K562 (cell line): ENCODE data around the gene LZTR1. TPM values are rescaled to one million over a fixed set of nuclear protein-coding genes. Genes with fewer than 3 reads are reported as not detected.

Source experiments
- CEBPG ChIP-seq, 3 experiments: fragments of 200-800 bp in 1 of 3; sonication (Bioruptor generic) in 1 of 3; sonication (generic) in 1 of 3; formaldehyde crosslinking in 1 of 3; IDR thresholded peaks in 2 of 3; conservative IDR thresholded peaks in 1 of 3; 2 replicates each; pipeline versions ENCODE4 v1.6.1 to v1.8.0; 2016 to 2022; ENCODE audit warnings: missing compliant biosample characterization in 2 of 3, missing genetic modification characterization in 2 of 3, mild to moderate bottlenecking in 1 of 3, missing genetic modification reagents in 1 of 3
- FOXK1 ChIP-seq: sonication (generic); formaldehyde crosslinking; IDR thresholded peaks from 2 replicates; pipeline ENCODE4 v1.8.0; 2022; ENCODE audit warnings: missing genetic modification reagents, mild to moderate bottlenecking, borderline replicate concordance
- JUN ChIP-seq, 2 experiments: sonication (generic) in 1 of 2; formaldehyde crosslinking in 1 of 2; IDR thresholded peaks; 2 replicates each; pipeline versions ENCODE4 v1.6.1 to v1.8.0; 2012 to 2022; ENCODE audit warnings: borderline replicate concordance in 2 of 2, mild to moderate bottlenecking in 2 of 2, improper control_type of control experiment in 1 of 2, low read depth in 1 of 2, low read length in 1 of 2, missing genetic modification reagents in 1 of 2
- JUND ChIP-seq, 2 experiments: IDR thresholded peaks; 2 replicates in 1 of 2; 3 replicates in 1 of 2; pipeline ENCODE4 v1.6.1; 2011; ENCODE audit warnings: borderline replicate concordance in 2 of 2, low read depth in 2 of 2, low read length in 2 of 2, improper control_type of control experiment in 1 of 2, missing biosample characterization in 1 of 2, missing genetic modification characterization in 1 of 2, missing genetic modification reagents in 1 of 2
- RBM17 ChIP-seq: fragments of 200-400 bp; formaldehyde crosslinking; IDR thresholded peaks from 2 replicates; pipeline ENCODE4 v1.6.1; 2017; ENCODE audit warnings: low read depth, mild to moderate bottlenecking, low read length, borderline replicate concordance
- TEAD4 ChIP-seq, 2 experiments: sonication (generic) in 1 of 2; formaldehyde crosslinking in 1 of 2; IDR thresholded peaks; 2 replicates each; pipeline versions ENCODE4 v1.6.1 to v1.8.0; 2012 to 2022; ENCODE audit warnings: borderline replicate concordance in 1 of 2, inconsistent platforms in 1 of 2, low read length in 1 of 2, mild to moderate bottlenecking in 1 of 2, missing genetic modification reagents in 1 of 2
- ZNF175 ChIP-seq: fragments of 200-800 bp; sonication (Bioruptor generic); IDR thresholded peaks from 2 replicates; pipeline ENCODE4 v1.6.1; 2016; ENCODE audit warnings: low read depth, mild to moderate bottlenecking, missing genetic modification characterization, missing compliant biosample characterization
- polyA plus RNA-seq, 8 experiments: library from polyadenylated mRNA; depleted of rRNA in 4 of 8; stranded (reverse) in 5 of 8; unstranded in 3 of 8; fragments of >200 nt; fragmentation: Nextera tagmentation in 2 of 8; fragmentation: Illumina TruSeq in 1 of 8; extraction: Ambion mirVana in 2 of 8; extraction: Trizol in 1 of 8; gene quantifications; 2 replicates each; pipeline versions ENCODE4 v1.2.1 to v1.2.3, GENCODE V29; 2011 to 2014; ENCODE audit warnings: inconsistent platforms in 1 of 8, missing spikeins in 1 of 8
- total RNA-seq, 7 experiments: library from RNA; depleted of rRNA in 6 of 7; stranded (reverse); fragments of >200 nt in 6 of 7; fragmentation: Illumina TruSeq in 2 of 7; extraction: Trizol in 2 of 7; gene quantifications; 2 replicates each; pipeline versions ENCODE4 v1.2.1 to v1.2.3, GENCODE V29; 2011 to 2021; ENCODE audit warnings: low replicate concordance in 1 of 7
- TF ChIP-seq, protein P1 (sequence below), 3 experiments: fragments of 200-800 bp in 1 of 3; sonication (Bioruptor generic) in 1 of 3; sonication (generic) in 1 of 3; formaldehyde crosslinking in 1 of 3; IDR thresholded peaks; 2 replicates each; pipeline versions ENCODE4 v1.6.1 to v1.8.0; 2016 to 2022; ENCODE audit warnings: mild to moderate bottlenecking in 2 of 3, missing compliant biosample characterization in 2 of 3, missing genetic modification characterization in 2 of 3, missing genetic modification reagents in 1 of 3
- TF ChIP-seq, protein P2 (sequence below): fragments of 200-800 bp; sonication (Bioruptor generic); IDR thresholded peaks from 2 replicates; pipeline ENCODE4 v1.6.1; 2017; ENCODE audit warnings: missing genetic modification characterization, missing compliant biosample characterization
- TF ChIP-seq, protein P3 (sequence below), 2 experiments: fragments of 450-650 bp; formaldehyde crosslinking in 1 of 2; IDR thresholded peaks; 2 replicates each; pipeline versions ENCODE4 v1.4.0 to v1.6.1; 2014 to 2020; ENCODE audit warnings: mild to moderate bottlenecking in 2 of 2, borderline replicate concordance in 1 of 2, low read depth in 1 of 2

Gene LZTR1
- total and polyA plus RNA-seq, 9 of the 15 experiments (the other 6 are each of a cell fraction or from before 2014, with no cell fraction given) = 2.2 to 135 (median 63.0) TPM

DNA sequence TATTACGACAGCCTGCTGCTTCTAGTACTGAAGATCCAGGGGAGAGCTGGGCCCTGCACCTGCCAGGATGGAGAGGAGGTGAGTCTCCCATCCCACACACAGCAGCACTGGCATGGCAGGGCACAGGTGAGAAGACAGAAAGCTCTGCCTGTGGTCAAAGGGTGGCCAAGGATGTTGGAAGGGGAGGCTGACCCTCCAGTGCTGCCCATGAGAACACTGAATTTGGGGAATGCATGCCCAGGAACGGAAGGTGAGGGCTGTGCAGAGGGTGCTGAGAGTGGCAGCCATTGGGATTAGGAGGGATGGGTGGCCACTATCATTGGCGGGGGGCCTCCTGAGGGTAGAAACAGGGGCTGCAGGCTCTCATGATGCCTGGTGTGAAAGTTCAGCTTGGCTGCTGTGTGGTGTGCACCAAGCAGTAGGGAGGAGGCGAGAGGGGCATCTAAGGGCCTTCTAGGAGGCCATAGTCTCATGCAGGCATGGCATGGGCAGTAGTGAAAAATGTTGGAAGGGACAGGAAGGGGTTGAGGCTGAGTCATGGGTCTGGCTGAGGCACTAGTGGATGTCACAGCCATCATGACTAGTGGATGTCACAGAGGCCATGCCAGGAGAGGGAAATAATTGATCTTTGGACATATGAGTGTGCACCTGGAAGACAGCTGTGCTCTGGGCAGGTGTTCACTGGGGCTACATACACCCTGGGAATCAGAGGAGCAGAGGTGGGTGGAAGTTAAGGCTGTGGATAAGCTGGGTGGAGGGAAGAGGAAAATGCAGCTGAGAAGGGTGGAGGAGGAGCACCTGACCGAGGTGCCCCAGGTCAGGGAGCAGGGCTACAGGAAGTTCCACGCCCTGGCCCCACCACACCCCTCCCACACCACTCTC lies 61.1 kb downstream of the LZTR1 start (continued):
- TF ChIP-seq, protein P1, sequence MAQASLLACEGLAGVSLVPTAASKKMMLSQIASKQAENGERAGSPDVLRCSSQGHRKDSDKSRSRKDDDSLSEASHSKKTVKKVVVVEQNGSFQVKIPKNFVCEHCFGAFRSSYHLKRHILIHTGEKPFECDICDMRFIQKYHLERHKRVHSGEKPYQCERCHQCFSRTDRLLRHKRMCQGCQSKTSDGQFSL (CRISPR knock-in tag; IDR thresholded peaks at IDR 0.05) = 0 out of 2 replicates have a peak, but pooled peaks have one; percentile 13
- TF ChIP-seq, protein P1 (tag; IDR thresholded peaks at IDR 0.05) = no peak
- TF ChIP-seq FOXK1 (CRISPR knock-in tag) (0 out of 2 replicates have a peak, but pooled peaks have one; percentile 21), CEBPG (CRISPR knock-in tag; IDR thresholded peaks at IDR 0.05) (0 out of 2 replicates have a peak, but pooled peaks have one; percentile 2), CEBPG (tag; conservative IDR thresholded peaks at IDR 0.05 in 1 of 2, IDR thresholded peaks at IDR 0.05 in 1 of 2) (no peak), JUN (IDR thresholded peaks at IDR 0.05; ENCODE audit: borderline replicate concordance, low read depth, low read length) (0 out of 2 replicates have a peak, but pooled peaks have one; percentile 23), JUN (CRISPR knock-in tag; IDR thresholded peaks at IDR 0.05; ENCODE audit: borderline replicate concordance) (peak; percentile 84), ZNF175 (0 out of 2 replicates have a peak, but pooled peaks have one; percentile 33), RBM17 (no peak), JUND (IDR thresholded peaks at IDR 0.05; ENCODE audit: borderline replicate concordance, low read depth, low read length) (0 out of 2 replicates have a peak, but pooled peaks have one; percentile 0), JUND (tag; IDR thresholded peaks at IDR 0.05; ENCODE audit: borderline replicate concordance, low read depth, low read length) (no peak), TEAD4 (IDR thresholded peaks at IDR 0.05; ENCODE audit: low read length) (no peak), TEAD4 (CRISPR knock-in tag; IDR thresholded peaks at IDR 0.05; ENCODE audit: borderline replicate concordance) (0 out of 2 replicates have a peak, but pooled peaks have one; percentile 78)
- TF ChIP-seq, protein P2, sequence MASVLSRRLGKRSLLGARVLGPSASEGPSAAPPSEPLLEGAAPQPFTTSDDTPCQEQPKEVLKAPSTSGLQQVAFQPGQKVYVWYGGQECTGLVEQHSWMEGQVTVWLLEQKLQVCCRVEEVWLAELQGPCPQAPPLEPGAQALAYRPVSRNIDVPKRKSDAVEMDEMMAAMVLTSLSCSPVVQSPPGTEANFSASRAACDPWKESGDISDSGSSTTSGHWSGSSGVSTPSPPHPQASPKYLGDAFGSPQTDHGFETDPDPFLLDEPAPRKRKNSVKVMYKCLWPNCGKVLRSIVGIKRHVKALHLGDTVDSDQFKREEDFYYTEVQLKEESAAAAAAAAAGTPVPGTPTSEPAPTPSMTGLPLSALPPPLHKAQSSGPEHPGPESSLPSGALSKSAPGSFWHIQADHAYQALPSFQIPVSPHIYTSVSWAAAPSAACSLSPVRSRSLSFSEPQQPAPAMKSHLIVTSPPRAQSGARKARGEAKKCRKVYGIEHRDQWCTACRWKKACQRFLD (CRISPR knock-in tag) = 0 out of 2 replicates have a peak, but pooled peaks have one; percentile 26
- TF ChIP-seq, protein P3, sequence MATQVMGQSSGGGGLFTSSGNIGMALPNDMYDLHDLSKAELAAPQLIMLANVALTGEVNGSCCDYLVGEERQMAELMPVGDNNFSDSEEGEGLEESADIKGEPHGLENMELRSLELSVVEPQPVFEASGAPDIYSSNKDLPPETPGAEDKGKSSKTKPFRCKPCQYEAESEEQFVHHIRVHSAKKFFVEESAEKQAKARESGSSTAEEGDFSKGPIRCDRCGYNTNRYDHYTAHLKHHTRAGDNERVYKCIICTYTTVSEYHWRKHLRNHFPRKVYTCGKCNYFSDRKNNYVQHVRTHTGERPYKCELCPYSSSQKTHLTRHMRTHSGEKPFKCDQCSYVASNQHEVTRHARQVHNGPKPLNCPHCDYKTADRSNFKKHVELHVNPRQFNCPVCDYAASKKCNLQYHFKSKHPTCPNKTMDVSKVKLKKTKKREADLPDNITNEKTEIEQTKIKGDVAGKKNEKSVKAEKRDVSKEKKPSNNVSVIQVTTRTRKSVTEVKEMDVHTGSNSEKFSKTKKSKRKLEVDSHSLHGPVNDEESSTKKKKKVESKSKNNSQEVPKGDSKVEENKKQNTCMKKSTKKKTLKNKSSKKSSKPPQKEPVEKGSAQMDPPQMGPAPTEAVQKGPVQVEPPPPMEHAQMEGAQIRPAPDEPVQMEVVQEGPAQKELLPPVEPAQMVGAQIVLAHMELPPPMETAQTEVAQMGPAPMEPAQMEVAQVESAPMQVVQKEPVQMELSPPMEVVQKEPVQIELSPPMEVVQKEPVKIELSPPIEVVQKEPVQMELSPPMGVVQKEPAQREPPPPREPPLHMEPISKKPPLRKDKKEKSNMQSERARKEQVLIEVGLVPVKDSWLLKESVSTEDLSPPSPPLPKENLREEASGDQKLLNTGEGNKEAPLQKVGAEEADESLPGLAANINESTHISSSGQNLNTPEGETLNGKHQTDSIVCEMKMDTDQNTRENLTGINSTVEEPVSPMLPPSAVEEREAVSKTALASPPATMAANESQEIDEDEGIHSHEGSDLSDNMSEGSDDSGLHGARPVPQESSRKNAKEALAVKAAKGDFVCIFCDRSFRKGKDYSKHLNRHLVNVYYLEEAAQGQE (IDR thresholded peaks at IDR 0.05; ENCODE audit: borderline replicate concordance) = no peak
- TF ChIP-seq, protein P3 (CRISPR knock-in tag; IDR thresholded peaks at IDR 0.05; ENCODE audit: low read depth) = no peak
